Measurements from ENCODE around the gene ADH1C. TPM values are rescaled to one million over a fixed set of nuclear protein-coding genes. Genes with fewer than 3 reads are reported as not detected.

The ADH1C gene
- total RNA-seq, 1 experiment from 2014 or later, result not detected

DNA sequence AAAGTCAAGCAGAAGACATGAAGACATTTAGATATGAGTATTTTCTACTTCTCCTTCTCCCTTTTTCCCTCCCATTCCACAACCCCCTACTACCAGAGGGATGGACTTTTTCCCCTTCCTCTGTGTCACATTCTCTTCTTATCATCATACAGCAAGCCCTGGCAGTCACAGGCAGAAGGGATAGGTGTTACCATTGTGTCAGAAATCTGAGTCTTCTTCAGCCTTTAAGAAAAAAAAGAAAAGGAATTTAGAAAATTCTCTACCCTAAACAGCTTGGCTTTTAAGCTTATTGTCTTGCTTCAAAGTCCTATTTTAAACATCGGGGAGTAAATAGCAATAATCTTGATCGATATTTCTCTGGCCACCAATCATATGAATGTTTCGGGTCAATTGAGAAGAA lies 30.9 kb upstream of the ADH1C start:
- CTCF ChIA-PET, result no interaction called here
- Histone ChIP-seq H3K36me3 (ENCODE audit: control insufficient read depth, insufficient read depth, low read length) (no peaks in the 10 kb centered on the region), H3K4me1 (ENCODE audit: control insufficient read depth, insufficient read depth, low read length) (no peaks in the 10 kb centered on the region), H3K27ac (ENCODE audit: low read length) (no peak overlapping the region), H3K4me3 (ENCODE audit: low read depth in 2 of 2, low read length in 2 of 2) (no peak overlapping the region), H3K9me3 (ENCODE audit: control insufficient read depth, insufficient read depth, low read depth, low read length) (no peaks in the 10 kb centered on the region), H3K27me3 (ENCODE audit: control insufficient read depth, insufficient read depth, low read length) (no peaks in the 10 kb centered on the region)
- no TSS peak for BruUV-seq (replicated peaks)
- DNase-seq (ENCODE audit: low read depth, low spot score) (no peak), ATAC-seq (no peak)
- in situ Hi-C loops (cut with HindIII; ENCODE audit: low pct_unique_long_range_greater_than_20kb, low sequenced_read_pairs), result no loop called here
- intact Hi-C loops (cut with micrococcal nuclease; ENCODE audit: unreplicated experiment), result no loop called here
- TF ChIP-seq, protein P1, sequence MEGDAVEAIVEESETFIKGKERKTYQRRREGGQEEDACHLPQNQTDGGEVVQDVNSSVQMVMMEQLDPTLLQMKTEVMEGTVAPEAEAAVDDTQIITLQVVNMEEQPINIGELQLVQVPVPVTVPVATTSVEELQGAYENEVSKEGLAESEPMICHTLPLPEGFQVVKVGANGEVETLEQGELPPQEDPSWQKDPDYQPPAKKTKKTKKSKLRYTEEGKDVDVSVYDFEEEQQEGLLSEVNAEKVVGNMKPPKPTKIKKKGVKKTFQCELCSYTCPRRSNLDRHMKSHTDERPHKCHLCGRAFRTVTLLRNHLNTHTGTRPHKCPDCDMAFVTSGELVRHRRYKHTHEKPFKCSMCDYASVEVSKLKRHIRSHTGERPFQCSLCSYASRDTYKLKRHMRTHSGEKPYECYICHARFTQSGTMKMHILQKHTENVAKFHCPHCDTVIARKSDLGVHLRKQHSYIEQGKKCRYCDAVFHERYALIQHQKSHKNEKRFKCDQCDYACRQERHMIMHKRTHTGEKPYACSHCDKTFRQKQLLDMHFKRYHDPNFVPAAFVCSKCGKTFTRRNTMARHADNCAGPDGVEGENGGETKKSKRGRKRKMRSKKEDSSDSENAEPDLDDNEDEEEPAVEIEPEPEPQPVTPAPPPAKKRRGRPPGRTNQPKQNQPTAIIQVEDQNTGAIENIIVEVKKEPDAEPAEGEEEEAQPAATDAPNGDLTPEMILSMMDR (IDR thresholded peaks at IDR 0.05), result no peak
- TF ChIP-seq, protein P2, sequence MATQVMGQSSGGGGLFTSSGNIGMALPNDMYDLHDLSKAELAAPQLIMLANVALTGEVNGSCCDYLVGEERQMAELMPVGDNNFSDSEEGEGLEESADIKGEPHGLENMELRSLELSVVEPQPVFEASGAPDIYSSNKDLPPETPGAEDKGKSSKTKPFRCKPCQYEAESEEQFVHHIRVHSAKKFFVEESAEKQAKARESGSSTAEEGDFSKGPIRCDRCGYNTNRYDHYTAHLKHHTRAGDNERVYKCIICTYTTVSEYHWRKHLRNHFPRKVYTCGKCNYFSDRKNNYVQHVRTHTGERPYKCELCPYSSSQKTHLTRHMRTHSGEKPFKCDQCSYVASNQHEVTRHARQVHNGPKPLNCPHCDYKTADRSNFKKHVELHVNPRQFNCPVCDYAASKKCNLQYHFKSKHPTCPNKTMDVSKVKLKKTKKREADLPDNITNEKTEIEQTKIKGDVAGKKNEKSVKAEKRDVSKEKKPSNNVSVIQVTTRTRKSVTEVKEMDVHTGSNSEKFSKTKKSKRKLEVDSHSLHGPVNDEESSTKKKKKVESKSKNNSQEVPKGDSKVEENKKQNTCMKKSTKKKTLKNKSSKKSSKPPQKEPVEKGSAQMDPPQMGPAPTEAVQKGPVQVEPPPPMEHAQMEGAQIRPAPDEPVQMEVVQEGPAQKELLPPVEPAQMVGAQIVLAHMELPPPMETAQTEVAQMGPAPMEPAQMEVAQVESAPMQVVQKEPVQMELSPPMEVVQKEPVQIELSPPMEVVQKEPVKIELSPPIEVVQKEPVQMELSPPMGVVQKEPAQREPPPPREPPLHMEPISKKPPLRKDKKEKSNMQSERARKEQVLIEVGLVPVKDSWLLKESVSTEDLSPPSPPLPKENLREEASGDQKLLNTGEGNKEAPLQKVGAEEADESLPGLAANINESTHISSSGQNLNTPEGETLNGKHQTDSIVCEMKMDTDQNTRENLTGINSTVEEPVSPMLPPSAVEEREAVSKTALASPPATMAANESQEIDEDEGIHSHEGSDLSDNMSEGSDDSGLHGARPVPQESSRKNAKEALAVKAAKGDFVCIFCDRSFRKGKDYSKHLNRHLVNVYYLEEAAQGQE (IDR thresholded peaks at IDR 0.05; ENCODE audit: insufficient read depth in 1 of 2, low read depth in 2 of 2, low read length in 1 of 2), result no peak
- no peak for TF ChIP-seq TCF7L2 (IDR thresholded peaks at IDR 0.05; ENCODE audit: low read depth, low read length)
- no peak for TF ChIP-seq POLR2AphosphoS5 (IDR thresholded peaks at IDR 0.05; ENCODE audit: low read depth, low read length)
- no peak for TF ChIP-seq SIN3A (IDR thresholded peaks at IDR 0.05; ENCODE audit: borderline replicate concordance, insufficient read depth, low read depth, low read length)
- POLR2A ChIA-PET, result no interaction called here

DNA sequence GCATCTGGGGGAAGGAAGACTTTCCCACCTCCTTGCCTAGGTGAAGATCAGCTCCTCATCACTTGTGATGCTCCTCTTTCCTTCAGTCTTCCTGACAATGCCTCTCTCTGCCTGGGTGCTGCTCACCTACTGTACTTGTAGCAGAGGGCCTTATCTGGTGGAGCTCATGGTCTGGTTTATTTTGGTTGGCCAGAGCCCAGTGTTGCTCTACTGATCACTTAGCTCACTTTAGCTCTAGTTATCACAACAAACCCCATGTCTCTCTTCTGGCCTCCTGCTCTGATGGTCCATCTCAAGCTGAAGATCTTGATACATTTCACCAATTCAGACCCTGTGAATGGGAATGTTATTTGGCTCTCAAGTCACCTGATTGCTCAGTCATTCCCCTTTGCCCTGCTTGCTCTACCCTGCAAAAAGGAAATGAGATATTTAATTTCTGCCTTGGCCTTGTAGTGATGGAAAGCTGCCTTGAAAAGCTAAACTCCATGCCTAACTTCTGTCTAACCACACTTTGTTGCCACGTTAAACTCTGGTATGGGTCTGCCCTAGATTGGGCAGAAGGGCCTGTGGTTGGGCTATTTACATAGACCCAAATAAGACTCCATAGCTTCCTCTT lies 30.3 kb upstream of the ADH1C start:
- H3K9me3 ChIP-seq (ENCODE audit: control insufficient read depth, insufficient read depth, low read depth, low read length), result no peaks in the 10 kb centered on the region
- H3K36me3 ChIP-seq (ENCODE audit: control insufficient read depth, insufficient read depth, low read length), result no peaks in the 10 kb centered on the region
- intact Hi-C loops (cut with micrococcal nuclease; ENCODE audit: unreplicated experiment) (no loop called here), in situ Hi-C loops (cut with HindIII; ENCODE audit: low pct_unique_long_range_greater_than_20kb, low sequenced_read_pairs) (no loop called here)
- H3K4me3 ChIP-seq (ENCODE audit: low read depth in 2 of 2, low read length in 2 of 2), result no peak overlapping the region
- DNase-seq (ENCODE audit: low read depth, low spot score) (no peak), ATAC-seq (no peak)
- TF ChIP-seq, protein P1 (IDR thresholded peaks at IDR 0.05), result no peak
- TF ChIP-seq, protein P2 (IDR thresholded peaks at IDR 0.05; ENCODE audit: insufficient read depth in 1 of 2, low read depth in 2 of 2, low read length in 1 of 2), result no peak
- TF ChIP-seq SIN3A (IDR thresholded peaks at IDR 0.05; ENCODE audit: borderline replicate concordance, insufficient read depth, low read depth, low read length) (no peak), POLR2AphosphoS5 (IDR thresholded peaks at IDR 0.05; ENCODE audit: low read depth, low read length) (no peak), TCF7L2 (IDR thresholded peaks at IDR 0.05; ENCODE audit: low read depth, low read length) (no peak)
- H3K4me1 ChIP-seq (ENCODE audit: control insufficient read depth, insufficient read depth, low read length), result no peaks in the 10 kb centered on the region
- no peak overlapping the region for H3K27ac ChIP-seq (ENCODE audit: low read length)
- CTCF ChIA-PET, result no interaction called here
- POLR2A ChIA-PET, result no interaction called here
- BruUV-seq (replicated peaks), result no TSS peak
- no peaks in the 10 kb centered on the region for H3K27me3 ChIP-seq (ENCODE audit: control insufficient read depth, insufficient read depth, low read length)
